Thoracic aorta (tissue), 2 donors: ENCODE measurements around the gene PHF21B. TPM values are rescaled to one million over a fixed set of nuclear protein-coding genes. Genes with fewer than 3 reads are reported as not detected.
"Not testable (repeated sequence)": the region's sequence is repeated elsewhere in the genome, so short reads cannot be mapped to it uniquely, and the experiment has no call there.

Experiments used
- ATAC-seq: fragments of 150-250 bp; one replicate; pipeline ENCODE4 v1.8.0; 2017; ENCODE audit warnings: low read depth; ENCODE audit not compliant: insufficient number of reproducible peaks, low FRiP score
- DNase-seq: peaks from one replicate; pipeline ENCODE4 v3.0.0-alpha.2; 2020; ENCODE audit warnings: low spot score
- H3K27ac ChIP-seq, 2 donors: fragments of 200-600 bp; sonication (generic); 1 replicate in 1 of 2; 2 replicates in 1 of 2; pipeline ENCODE4 v1.5.1; 2016; ENCODE audit warnings: mild to moderate bottlenecking in 2 of 2, moderate library complexity in 2 of 2
- H3K27me3 ChIP-seq: fragments of 200-600 bp; sonication (generic); replicated peaks from 2 replicates; pipeline ENCODE4 v1.6.0; 2016; ENCODE audit warnings: mild to moderate bottlenecking; ENCODE audit not compliant: insufficient read depth
- H3K36me3 ChIP-seq: fragments of 200-600 bp; sonication (generic); one replicate; pipeline ENCODE4 v1.5.1; 2016
- H3K4me1 ChIP-seq, 2 donors: fragments of 200-600 bp; sonication (generic); 1 replicate in 1 of 2; 2 replicates in 1 of 2; pipeline versions ENCODE4 v1.5.1 to v1.6.0; 2016; ENCODE audit warnings: low read depth in 2 of 2, mild to moderate bottlenecking in 1 of 2; ENCODE audit not compliant: control insufficient read depth in 1 of 2
- H3K4me3 ChIP-seq: fragments of 200-600 bp; sonication (generic); 2 replicates; pipeline ENCODE4 v1.5.1; 2016; ENCODE audit warnings: mild to moderate bottlenecking
- H3K9me3 ChIP-seq: fragments of 200-600 bp; sonication (generic); 2 replicates; pipeline ENCODE4 v1.5.1; 2016
- CTCF ChIP-seq: fragments of 200-600 bp; sonication (generic); IDR thresholded peaks from one replicate; pipeline ENCODE4 v1.5.1; 2019; ENCODE audit warnings: antibody characterized with exemption
- total RNA-seq, 2 donors: library from RNA; depleted of rRNA; stranded (reverse); fragments of >200 nt; gene quantifications; one replicate each; pipeline versions ENCODE4 v1.1.0 to v1.2.3, GENCODE V29; 2016

The PHF21B gene
- total RNA-seq, 2 donors from 2014 or later: 2.1 TPM; not detected in 1

GRCh38 chr22:45053094-45053493 lies 43.3 kb upstream of the PHF21B start:
- no peak overlapping the region for H3K4me3 ChIP-seq
- no peak for ATAC-seq

GRCh38 chr22:45052665-45053064 lies 42.9 kb upstream of the PHF21B start:
- H3K27me3 ChIP-seq, H3K27ac ChIP-seq, H3K4me3 ChIP-seq, H3K9me3 ChIP-seq, H3K36me3 ChIP-seq, ATAC-seq, H3K4me1 ChIP-seq, DNase-seq: not testable (repeated sequence)

More at GRCh38 chr22:45053094-45053493, 43.3 kb upstream of the PHF21B start:
- no peaks in the 10 kb centered on the region for H3K9me3 ChIP-seq
- no peak overlapping the region for H3K27ac ChIP-seq
- no peak for DNase-seq
- no peaks in the 10 kb centered on the region for H3K36me3 ChIP-seq
- no peaks in the 10 kb centered on the region for H3K4me1 ChIP-seq
- TF ChIP-seq CTCF: no peak
- H3K27me3 ChIP-seq: no peaks in the 10 kb centered on the region

- DNase-seq: no peak
- H3K4me3 ChIP-seq: no peak overlapping the region
- no peak for ATAC-seq
These were observed 42.1 kb upstream of the PHF21B start for GRCh38 chr22:45051946-45052345.

GRCh38 chr22:45051419-45051818 lies 41.6 kb upstream of the PHF21B start:
- Histone ChIP-seq H3K4me1 (no peaks in the 10 kb centered on the region), H3K4me3 (no peak overlapping the region), H3K27me3 (no peaks in the 10 kb centered on the region), H3K27ac (no peak overlapping the region), H3K36me3 (no peaks in the 10 kb centered on the region), H3K9me3 (no peaks in the 10 kb centered on the region)
- DNase-seq (no peak), ATAC-seq (no peak)
- TF ChIP-seq CTCF: no peak

More at GRCh38 chr22:45051946-45052345, 42.1 kb upstream of the PHF21B start:
- TF ChIP-seq CTCF: no peak
- Histone ChIP-seq H3K4me1 (no peaks in the 10 kb centered on the region), H3K9me3 (no peaks in the 10 kb centered on the region), H3K36me3 (no peaks in the 10 kb centered on the region), H3K27ac (no peak overlapping the region), H3K27me3 (no peaks in the 10 kb centered on the region)

GRCh38 chr22:45047260-45047659 lies 37.5 kb upstream of the PHF21B start:
- Histone ChIP-seq H3K9me3 (no peaks in the 10 kb centered on the region), H3K4me3 (no peak overlapping the region), H3K27ac (no peak overlapping the region), H3K27me3 (no peaks in the 10 kb centered on the region), H3K4me1 (no peaks in the 10 kb centered on the region), H3K36me3 (no peaks in the 10 kb centered on the region)
- DNase-seq (no peak), ATAC-seq (no peak)
- TF ChIP-seq CTCF: no peak

- no peak for TF ChIP-seq CTCF
- Histone ChIP-seq H3K4me1 (no peaks in the 10 kb centered on the region), H3K36me3 (no peaks in the 10 kb centered on the region), H3K9me3 (no peaks in the 10 kb centered on the region), H3K27me3 (no peaks in the 10 kb centered on the region), H3K4me3 (no peak overlapping the region), H3K27ac (no peak overlapping the region)
- DNase-seq (no peak), ATAC-seq (no peak)
These were observed 35.4 kb upstream of the PHF21B start for GRCh38 chr22:45045208-45045607.
